Left cardiac atrium (tissue), 4 donors: ENCODE measurements around the gene ING1. TPM values are rescaled to one million over a fixed set of nuclear protein-coding genes. Genes with fewer than 3 reads are reported as not detected.

Source experiments
- ATAC-seq, 2 donors: fragments of 200-7000 bp; cut with Tn5 transposase; one replicate each; pipeline ENCODE4 v1.9.1; 2020; ENCODE audit warnings: mild to moderate bottlenecking in 2 of 2, moderate library complexity in 2 of 2
- DNase-seq: peaks from one replicate; pipeline ENCODE4 v3.0.0-alpha.2; 2020
- intact Hi-C, 2 donors: fragments of 100-400 bp; cut with DNase I; formaldehyde crosslinking; loops; one replicate each; pipeline versions ENCODE4 v1.14.1 to v1.15.1; 2022 to 2023
- total RNA-seq, 2 donors: library from RNA; stranded (reverse); fragmentation: NEBNext Ultra II Directional; extraction: Animal tissue kit (Norgen Biotek cat#: 25700); gene quantifications; one replicate each; pipeline ENCODE4 v1.2.1, GENCODE V29; 2021
- donor health status: DM: no; HTN: yes; CAD: no.
- donor health status: DM: no; HTN: yes; CAD: no; lungs with severe emphysema.
- donor health status: DM: yes; HTN: yes; CAD: no.
- donor health status: Dilated cardiomyopathy.

Gene ING1
- total RNA-seq, 2 donors from 2014 or later = 6.3 to 7.0 TPM

GRCh38 chr13:110756219-110756631, 42.7 kb downstream of the ING1 start:
- intact Hi-C loops = no loop called here
- DNase-seq = no peak
- peak in 1 of 2 donors; percentile 76 for ATAC-seq

GRCh38 chr13:110757296-110757695, 43.8 kb downstream of the ING1 start:
- DNase-seq = no peak
- ATAC-seq = no peak
- intact Hi-C loops = no loop called here

- ATAC-seq (no peak), DNase-seq (no peak)
- intact Hi-C loops = no loop called here
Observed at GRCh38 chr13:110758195-110758805, 44.8 kb downstream of the ING1 start.

- intact Hi-C loops = no loop called here
- ATAC-seq = no peak
- DNase-seq = no peak
Observed at GRCh38 chr13:110759710-110760109, 46.2 kb downstream of the ING1 start.

GRCh38 chr13:110760611-110761010, 47.1 kb downstream of the ING1 start:
- intact Hi-C loops = no loop called here
- no peak for DNase-seq
- no peak for ATAC-seq

- intact Hi-C loops = no loop called here
- DNase-seq (no peak), ATAC-seq (no peak)
Observed at GRCh38 chr13:110766671-110767430, 53.4 kb downstream of the ING1 start.

GRCh38 chr13:110767476-110767875, 54.0 kb downstream of the ING1 start:
- DNase-seq = no peak
- intact Hi-C loops = no loop called here
- ATAC-seq = no peak

- intact Hi-C loops = no loop called here
- ATAC-seq (no peak), DNase-seq (no peak)
Observed at GRCh38 chr13:110769097-110769496, 55.6 kb downstream of the ING1 start.

GRCh38 chr13:110770678-110771077, 57.2 kb downstream of the ING1 start:
- no peak for DNase-seq
- intact Hi-C loops = no loop called here
- ATAC-seq = no peak

GRCh38 chr13:110771194-110771593, 57.7 kb downstream of the ING1 start:
- intact Hi-C loops = no loop called here
- DNase-seq (no peak), ATAC-seq (no peak)

- ATAC-seq = no peak
- intact Hi-C loops = no loop called here
- no peak for DNase-seq
Observed at GRCh38 chr13:110772091-110772984, 58.8 kb downstream of the ING1 start.

Other genes with a start within 250 kb of the ING1 start
- 10 to 100 TPM; 12.7 to 24.3 TPM for gene RAB20, start 152.0 kb upstream of the ING1 start, total RNA-seq
- gene NAXD, start 98.2 kb upstream of the ING1 start, total RNA-seq = 10 to 100 TPM; 23.7 to 27.0 TPM
- 10 to 100 TPM; 36.6 to 37.9 TPM for gene CARS2, start 7.6 kb upstream of the ING1 start, total RNA-seq
- 10 to 100 TPM; 48.7 to 78.7 TPM for gene ANKRD10, start 201.4 kb downstream of the ING1 start, total RNA-seq